Breast epithelium (tissue), 4 donors: Measurements from ENCODE around the gene RAP1B. TPM values are rescaled to one million over a fixed set of nuclear protein-coding genes. Genes with fewer than 3 reads are reported as not detected.

Experiments used
- DNase-seq, 2 donors: peaks; one replicate each; pipeline ENCODE4 v3.0.0-alpha.2; 2019; ENCODE audit warnings: low spot score in 2 of 2
- H3K27ac ChIP-seq, 2 donors: fragments of 200-600 bp; sonication (generic) in 1 of 2; one replicate each; pipeline ENCODE4 v1.5.1; 2016 to 2019; ENCODE audit warnings: mild to moderate bottlenecking in 1 of 2
- H3K27me3 ChIP-seq, 2 donors: fragments of 200-600 bp; sonication (generic) in 1 of 2; one replicate each; pipeline versions ENCODE4 v1.5.1 to v1.6.0; 2017 to 2019; ENCODE audit warnings: control low read depth in 1 of 2, mild to moderate bottlenecking in 1 of 2
- H3K36me3 ChIP-seq: fragments of 200-600 bp; one replicate; pipeline ENCODE4 v1.5.1; 2019
- H3K4me1 ChIP-seq, 2 donors: fragments of 200-600 bp; sonication (generic); one replicate each; pipeline ENCODE4 v1.5.1; 2016 to 2019; ENCODE audit warnings: control low read depth in 1 of 2
- H3K4me3 ChIP-seq, 3 donors: fragments of 200-600 bp; sonication (generic); 1 replicate in 2 of 3; 2 replicates in 1 of 3; pipeline ENCODE4 v1.5.1; 2016 to 2019; ENCODE audit warnings: mild to moderate bottlenecking in 3 of 3, moderate library complexity in 2 of 3
- H3K9me3 ChIP-seq, 2 donors: fragments of 200-600 bp; sonication (generic) in 1 of 2; one replicate each; pipeline ENCODE4 v1.5.1; 2016 to 2019; ENCODE audit warnings: control low read depth in 1 of 2
- POLR2A ChIP-seq: fragments of 450-650 bp; IDR thresholded peaks from one replicate; pipeline ENCODE4 v1.6.1; 2016; ENCODE audit warnings: antibody characterized with exemption, mild to moderate bottlenecking, moderate library complexity
- POLR2AphosphoS5 ChIP-seq, 3 donors: sonication (generic); formaldehyde crosslinking; IDR thresholded peaks; one replicate each; pipeline ENCODE4 v1.6.1; 2017; ENCODE audit warnings: antibody characterized with exemption in 3 of 3
- intact Hi-C: fragments of 100-400 bp; cut with DNase I; formaldehyde crosslinking; loops from one replicate; pipeline ENCODE4 v1.15.1; 2023; ENCODE audit warnings: low total_unique reads
- total RNA-seq, 3 donors: library from RNA; depleted of rRNA; stranded (reverse); fragments of >200 nt; gene quantifications; one replicate each; pipeline ENCODE4 v1.1.0, GENCODE V29; 2016
- TF ChIP-seq, protein P1 (sequence below), 3 donors: fragments of 450-650 bp; IDR thresholded peaks; one replicate each; pipeline ENCODE4 v1.5.1; 2016 to 2017; ENCODE audit warnings: antibody characterized with exemption in 3 of 3, mild to moderate bottlenecking in 3 of 3, moderate library complexity in 3 of 3

Gene RAP1B
- total RNA-seq, 3 donors from 2014 or later: 176 to 198 (median 186) TPM

DNA sequence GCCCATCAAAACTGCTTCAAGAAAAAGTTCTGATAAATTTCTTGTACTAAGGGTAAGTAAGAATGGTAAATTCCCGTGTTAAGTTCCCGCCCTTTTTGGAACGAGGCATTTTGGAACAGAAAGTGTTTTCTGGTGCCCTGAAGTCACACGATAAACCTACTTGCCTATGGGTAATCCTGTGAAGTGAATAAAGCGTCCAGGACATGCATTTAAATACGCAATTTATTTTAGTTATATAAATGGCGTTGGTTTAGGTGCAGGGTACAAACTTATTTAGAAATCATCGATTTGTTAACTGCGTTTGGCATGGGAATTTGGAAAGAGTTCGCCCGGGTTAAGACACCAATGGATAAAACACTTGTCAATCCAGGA, 715 bp upstream of the RAP1B start:
- intact Hi-C loops: no loop called here
- H3K36me3 ChIP-seq: no peaks in the 10 kb centered on the region
- H3K4me1 ChIP-seq: peaks cover 0 to 5% of the 10 kb centered on the region in 2 donors
- no peaks in the 10 kb centered on the region for H3K27me3 ChIP-seq
- TF ChIP-seq, protein P1, sequence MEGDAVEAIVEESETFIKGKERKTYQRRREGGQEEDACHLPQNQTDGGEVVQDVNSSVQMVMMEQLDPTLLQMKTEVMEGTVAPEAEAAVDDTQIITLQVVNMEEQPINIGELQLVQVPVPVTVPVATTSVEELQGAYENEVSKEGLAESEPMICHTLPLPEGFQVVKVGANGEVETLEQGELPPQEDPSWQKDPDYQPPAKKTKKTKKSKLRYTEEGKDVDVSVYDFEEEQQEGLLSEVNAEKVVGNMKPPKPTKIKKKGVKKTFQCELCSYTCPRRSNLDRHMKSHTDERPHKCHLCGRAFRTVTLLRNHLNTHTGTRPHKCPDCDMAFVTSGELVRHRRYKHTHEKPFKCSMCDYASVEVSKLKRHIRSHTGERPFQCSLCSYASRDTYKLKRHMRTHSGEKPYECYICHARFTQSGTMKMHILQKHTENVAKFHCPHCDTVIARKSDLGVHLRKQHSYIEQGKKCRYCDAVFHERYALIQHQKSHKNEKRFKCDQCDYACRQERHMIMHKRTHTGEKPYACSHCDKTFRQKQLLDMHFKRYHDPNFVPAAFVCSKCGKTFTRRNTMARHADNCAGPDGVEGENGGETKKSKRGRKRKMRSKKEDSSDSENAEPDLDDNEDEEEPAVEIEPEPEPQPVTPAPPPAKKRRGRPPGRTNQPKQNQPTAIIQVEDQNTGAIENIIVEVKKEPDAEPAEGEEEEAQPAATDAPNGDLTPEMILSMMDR (IDR thresholded peaks at IDR 0.05): no peak
- TF ChIP-seq POLR2AphosphoS5 (IDR thresholded peaks at IDR 0.05): no peak
- TF ChIP-seq POLR2A: no peak
- H3K9me3 ChIP-seq: no peaks in the 10 kb centered on the region
- H3K27ac ChIP-seq: peak overlapping the region; percentile 99 to 100
- DNase-seq: peak in 1 of 2 donors; percentile 46
- peak overlapping the region; percentile 84 to 97 (median 84) for H3K4me3 ChIP-seq

DNA sequence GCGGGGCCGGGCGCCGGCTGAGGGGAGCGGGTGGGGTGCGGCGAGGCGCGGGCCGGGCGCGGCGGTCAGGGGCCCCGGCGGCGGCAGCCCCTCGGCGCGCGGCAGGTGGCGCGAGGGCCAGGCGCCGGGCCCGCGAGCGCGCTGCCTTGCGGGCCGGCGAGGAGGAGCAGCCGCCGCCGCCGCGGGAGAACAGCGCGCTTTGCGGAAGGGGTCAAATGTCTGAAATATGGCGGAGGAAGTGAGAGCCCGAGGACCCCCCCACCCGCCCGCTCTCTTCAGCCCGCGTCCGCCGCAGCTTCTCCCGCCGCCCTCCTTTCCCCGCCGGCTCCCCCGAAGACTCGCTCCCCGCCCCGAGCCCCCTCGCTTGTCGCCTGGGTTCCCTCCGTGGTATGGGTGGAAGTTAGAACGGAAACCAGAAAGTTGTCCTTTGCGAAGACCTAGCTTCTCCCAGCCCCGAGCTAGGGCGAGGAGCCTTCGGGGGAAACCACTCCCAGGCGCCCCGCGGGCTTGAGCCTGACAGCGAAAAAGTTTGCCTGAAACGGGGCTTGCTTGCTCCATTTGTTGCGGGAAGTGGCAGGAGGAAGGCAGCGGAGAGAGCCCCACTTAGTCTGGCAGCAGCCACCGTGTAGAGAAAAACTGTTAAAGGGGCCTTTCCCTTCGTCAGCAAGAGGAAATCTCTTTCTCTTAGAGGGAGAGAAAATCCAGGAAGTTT, 551 bp downstream of the RAP1B start:
- Histone ChIP-seq H3K9me3 (no peaks in the 10 kb centered on the region), H3K4me3 (peak overlapping the region; percentile 84 to 97 (median 84)), H3K27me3 (no peaks in the 10 kb centered on the region), H3K36me3 (no peaks in the 10 kb centered on the region), H3K27ac (peak overlapping the region; percentile 99 to 100), H3K4me1 (peaks cover 0 to 5% of the 10 kb centered on the region in 2 donors)
- TF ChIP-seq, protein P1 (IDR thresholded peaks at IDR 0.05): no peak
- TF ChIP-seq POLR2A: peak; percentile 29
- peak; percentile 68 to 85 (median 71) for TF ChIP-seq POLR2AphosphoS5 (IDR thresholded peaks at IDR 0.05)
- intact Hi-C loops: no loop called here
- DNase-seq: peak in 1 of 2 donors; percentile 57

DNA sequence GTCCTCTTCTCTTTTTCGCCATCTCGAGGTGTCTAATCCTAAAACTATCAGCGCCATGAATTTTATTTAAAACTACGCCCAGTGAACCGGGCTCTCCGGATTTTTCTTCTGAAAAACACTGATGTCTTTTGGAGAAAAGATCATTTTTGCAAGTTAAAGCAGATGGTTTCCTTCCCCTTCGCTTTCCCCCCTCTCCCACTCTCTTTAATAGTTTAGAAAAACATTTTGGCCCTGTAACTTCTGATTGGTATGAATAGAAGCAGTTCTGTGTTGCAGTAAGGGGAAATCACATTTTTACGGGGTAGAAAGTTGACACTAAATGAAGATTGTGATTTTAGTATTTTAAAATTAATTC, 1.1 kb downstream of the RAP1B start:
- intact Hi-C loops: no loop called here
- Histone ChIP-seq H3K36me3 (no peaks in the 10 kb centered on the region), H3K27ac (peak overlapping the region; percentile 99 to 100), H3K4me1 (peaks cover 0 to 8% of the 10 kb centered on the region in 2 donors), H3K27me3 (no peaks in the 10 kb centered on the region), H3K4me3 (peak overlapping the region; percentile 84 to 97 (median 84)), H3K9me3 (no peaks in the 10 kb centered on the region)
- no peak for DNase-seq
- TF ChIP-seq POLR2A (no peak), POLR2AphosphoS5 (IDR thresholded peaks at IDR 0.05) (no peak)
- TF ChIP-seq, protein P1 (IDR thresholded peaks at IDR 0.05): no peak

DNA sequence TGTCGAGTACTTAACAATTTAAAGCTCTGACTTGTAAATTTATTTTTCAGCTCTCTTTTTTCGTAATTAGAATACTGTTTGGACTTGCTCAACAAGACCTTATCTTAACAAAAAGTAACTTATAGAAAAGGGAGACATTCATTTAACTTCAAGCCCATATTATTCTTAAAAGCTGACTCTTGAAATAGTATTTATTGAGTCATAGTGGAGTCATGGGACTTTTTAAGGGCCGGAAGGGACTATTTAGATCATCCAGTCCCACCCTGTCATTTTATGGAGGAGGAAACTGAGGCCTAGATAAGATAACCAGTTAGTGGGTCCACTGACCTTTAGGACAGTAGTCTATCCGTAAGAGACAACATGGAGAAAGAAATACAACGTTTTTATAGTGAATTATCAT, 1.5 kb downstream of the RAP1B start:
- TF ChIP-seq POLR2A (no peak), POLR2AphosphoS5 (IDR thresholded peaks at IDR 0.05) (no peak)
- TF ChIP-seq, protein P1 (IDR thresholded peaks at IDR 0.05): no peak
- H3K27ac ChIP-seq: peak overlapping the region; percentile 99 to 100
- H3K4me1 ChIP-seq: peaks cover 0 to 12% of the 10 kb centered on the region in 2 donors
- intact Hi-C loops: no loop called here
- no peaks in the 10 kb centered on the region for H3K27me3 ChIP-seq
- DNase-seq: no peak
- peak overlapping the region; percentile 84 to 97 (median 84) for H3K4me3 ChIP-seq
- H3K36me3 ChIP-seq: no peaks in the 10 kb centered on the region
- no peaks in the 10 kb centered on the region for H3K9me3 ChIP-seq

DNA sequence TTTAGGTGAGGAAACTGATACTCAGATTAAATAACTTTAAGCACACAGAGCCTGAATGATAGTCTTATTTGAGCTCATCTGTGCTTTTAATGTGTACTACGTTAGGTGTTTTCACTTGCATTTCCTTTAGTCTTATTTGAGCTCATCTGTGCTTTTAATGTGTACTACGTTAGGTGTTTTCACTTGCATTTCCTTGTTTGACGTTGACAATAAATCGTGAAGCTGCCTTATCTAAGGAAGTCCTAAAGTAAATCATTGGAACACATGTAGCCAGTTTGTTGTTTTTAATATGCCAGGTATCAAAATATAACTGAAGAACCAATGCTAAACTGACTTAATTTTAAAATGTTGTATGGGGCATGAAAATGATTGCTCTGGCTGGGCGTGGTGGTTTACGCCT, 2.0 kb downstream of the RAP1B start:
- TF ChIP-seq, protein P1 (IDR thresholded peaks at IDR 0.05): no peak
- TF ChIP-seq POLR2AphosphoS5 (IDR thresholded peaks at IDR 0.05) (no peak), POLR2A (no peak)
- intact Hi-C loops: no loop called here
- Histone ChIP-seq H3K9me3 (no peaks in the 10 kb centered on the region), H3K4me1 (peaks cover 0 to 15% of the 10 kb centered on the region in 2 donors), H3K27me3 (no peaks in the 10 kb centered on the region), H3K27ac (peak overlapping the region; percentile 99 to 100), H3K4me3 (peak overlapping the region; percentile 84 to 97 (median 84)), H3K36me3 (no peaks in the 10 kb centered on the region)
- DNase-seq: no peak
